GM18520 (cell line): Measurements from ENCODE around the gene PAIP2B.
A peak's percentile ranks its signal among the peaks of the same experiment; 100 is the strongest.
"Not testable (repeated sequence)": the region's sequence is repeated elsewhere in the genome, so short reads cannot be mapped to it uniquely, and the experiment has no call there.

Source experiments
- ATAC-seq: cut with Tn5 transposase; IDR thresholded peaks from one replicate; pipeline ENCODE4 v1.9.1; 2021; ENCODE audit not compliant: unreplicated experiment

Gene PAIP2B

GRCh38 chr2:71226965-71227560 is at the start of gene PAIP2B:
Gene PAIP2B, minus strand, starts transcription at chr2:71227103. Its CDS starts 24,514 bp downstream, at chr2:71202589.
- ATAC-seq: peak; percentile 95

- ATAC-seq: no peak
Measured at GRCh38 chr2:71275939-71276310, 49.0 kb upstream of the PAIP2B start.

- ATAC-seq: no peak
Measured at GRCh38 chr2:71269511-71270090, 42.7 kb upstream of the PAIP2B start.

- ATAC-seq: no peak
Measured at GRCh38 chr2:71263386-71263785, 36.5 kb upstream of the PAIP2B start.

GRCh38 chr2:71261534-71261933 is 34.6 kb upstream of the PAIP2B start:
- no peak for ATAC-seq

GRCh38 chr2:71256421-71256820 is 29.5 kb upstream of the PAIP2B start:
- ATAC-seq: no peak

GRCh38 chr2:71254776-71255175 is 27.9 kb upstream of the PAIP2B start:
- no peak for ATAC-seq

- ATAC-seq: no peak
Measured at GRCh38 chr2:71254078-71254477, 27.2 kb upstream of the PAIP2B start.

GRCh38 chr2:71253476-71253875 is 26.6 kb upstream of the PAIP2B start:
- ATAC-seq: no peak

GRCh38 chr2:71252862-71253261 is 26.0 kb upstream of the PAIP2B start:
- ATAC-seq: no peak

GRCh38 chr2:71250935-71251334 is 24.0 kb upstream of the PAIP2B start:
- ATAC-seq: no peak

GRCh38 chr2:71244302-71244660 is 17.4 kb upstream of the PAIP2B start:
- no peak for ATAC-seq

- no peak for ATAC-seq
Measured at GRCh38 chr2:71243634-71244301, 16.9 kb upstream of the PAIP2B start.

GRCh38 chr2:71240794-71241193 is 13.9 kb upstream of the PAIP2B start:
- ATAC-seq: no peak

- no peak for ATAC-seq
Measured at GRCh38 chr2:71238089-71238488, 11.2 kb upstream of the PAIP2B start.

GRCh38 chr2:71235930-71236587 is 9.2 kb upstream of the PAIP2B start:
- no peak for ATAC-seq

GRCh38 chr2:71233072-71233471 is 6.2 kb upstream of the PAIP2B start:
- not testable (repeated sequence) for ATAC-seq

- no peak for ATAC-seq
Measured at GRCh38 chr2:71226096-71226964, 573 bp downstream of the PAIP2B start.

GRCh38 chr2:71224935-71225334 is 2.0 kb downstream of the PAIP2B start:
- ATAC-seq: no peak

GRCh38 chr2:71224457-71224856 is 2.4 kb downstream of the PAIP2B start:
- ATAC-seq: no peak

GRCh38 chr2:71223767-71224333 is 3.1 kb downstream of the PAIP2B start:
- no peak for ATAC-seq
